GM19438 (cell line): Measurements from ENCODE around the gene SLCO3A1.
"Not testable (repeated sequence)": the region's sequence is repeated elsewhere in the genome, so short reads cannot be mapped to it uniquely, and the experiment has no call there.

ENCODE experiments used
- ATAC-seq: cut with Tn5 transposase; IDR thresholded peaks from one replicate; pipeline ENCODE4 v1.9.1; 2021; ENCODE audit warnings: low read depth; ENCODE audit not compliant: unreplicated experiment

The SLCO3A1 gene

DNA sequence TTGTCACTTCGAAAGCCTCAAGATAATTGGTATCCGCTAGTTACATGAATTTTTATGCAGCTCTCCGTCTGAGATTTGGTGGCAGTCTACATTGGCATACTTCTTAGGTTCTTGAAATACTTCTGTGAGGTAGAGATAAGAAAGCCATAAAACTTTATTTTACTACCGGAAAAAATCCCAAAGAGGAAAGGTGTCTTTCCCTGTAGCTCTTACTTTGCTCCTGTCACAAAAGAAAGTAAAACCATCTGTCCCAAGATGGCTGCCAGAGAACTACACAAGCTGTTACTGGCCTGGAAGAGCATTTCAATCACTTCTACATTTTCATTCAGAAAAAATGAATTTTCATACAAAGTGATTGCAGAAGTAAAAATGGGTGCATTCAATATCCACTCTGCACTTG lies 325.4 kb downstream of the SLCO3A1 start:
- no peak for ATAC-seq

DNA sequence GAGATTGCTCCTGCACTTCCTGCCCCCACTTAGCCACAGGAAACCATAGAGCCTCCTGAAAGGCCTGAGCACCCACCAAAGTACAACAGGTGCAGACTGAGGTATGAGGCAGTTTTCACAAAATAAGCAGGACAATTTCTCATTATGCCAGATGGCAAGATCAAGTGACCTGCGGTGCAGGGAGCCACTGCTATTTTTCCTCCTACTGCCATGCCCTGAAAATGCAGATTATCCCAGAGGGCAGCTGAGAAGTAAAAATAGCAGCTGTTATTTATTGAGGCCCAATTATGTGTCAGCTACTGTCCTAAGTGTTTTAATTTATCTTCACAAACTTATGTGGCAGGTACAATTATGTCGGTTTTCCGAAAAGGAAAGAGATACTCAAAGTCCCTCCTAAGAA lies 330.6 kb downstream of the SLCO3A1 start:
- ATAC-seq: no peak

DNA sequence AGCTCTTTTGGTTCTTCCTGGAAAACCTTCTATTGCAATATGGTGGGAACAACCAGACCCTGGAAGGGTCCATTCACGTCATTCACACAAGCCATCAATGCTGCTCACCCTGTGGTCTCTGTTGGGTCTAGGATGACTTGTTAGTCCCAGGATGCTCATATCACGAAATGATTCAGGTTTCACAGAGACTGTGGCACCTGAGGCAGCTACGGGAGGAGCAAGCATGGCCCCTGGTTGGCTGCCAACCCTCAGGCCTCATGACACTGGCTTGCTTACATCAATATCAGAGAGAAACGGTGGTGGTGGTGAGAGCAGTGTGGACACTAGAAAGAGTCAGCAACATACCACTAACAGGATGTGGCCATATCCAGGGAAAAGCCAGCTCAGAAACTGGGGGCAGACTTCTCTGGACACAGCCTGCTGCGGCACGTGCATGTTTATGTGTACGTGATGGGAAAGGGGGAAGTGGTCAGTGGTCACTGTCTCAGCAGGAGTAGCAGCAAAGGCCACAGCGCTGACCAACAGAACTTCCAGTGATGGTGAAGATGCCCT lies 331.2 kb downstream of the SLCO3A1 start:
- ATAC-seq: no peak

DNA sequence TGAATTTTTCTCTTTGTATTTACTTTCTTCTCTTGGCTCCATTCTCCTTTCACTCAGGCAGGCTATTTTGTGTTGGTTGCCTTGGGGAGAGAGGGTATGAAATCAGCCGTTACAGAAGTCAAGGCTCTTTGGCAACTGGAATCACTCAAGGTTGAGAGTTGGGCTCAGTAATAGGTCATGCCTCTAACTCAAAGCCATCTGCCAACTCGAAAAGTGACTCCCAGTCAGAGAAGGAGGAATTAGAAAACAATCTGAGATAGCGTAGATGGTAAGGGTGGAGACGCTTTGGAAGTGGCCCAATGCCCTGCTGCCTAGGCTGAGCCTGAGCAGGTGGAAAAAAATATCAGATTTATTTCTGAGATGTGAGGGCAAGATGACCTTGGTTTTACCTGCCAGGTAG lies 334.5 kb downstream of the SLCO3A1 start:
- no peak for ATAC-seq

DNA sequence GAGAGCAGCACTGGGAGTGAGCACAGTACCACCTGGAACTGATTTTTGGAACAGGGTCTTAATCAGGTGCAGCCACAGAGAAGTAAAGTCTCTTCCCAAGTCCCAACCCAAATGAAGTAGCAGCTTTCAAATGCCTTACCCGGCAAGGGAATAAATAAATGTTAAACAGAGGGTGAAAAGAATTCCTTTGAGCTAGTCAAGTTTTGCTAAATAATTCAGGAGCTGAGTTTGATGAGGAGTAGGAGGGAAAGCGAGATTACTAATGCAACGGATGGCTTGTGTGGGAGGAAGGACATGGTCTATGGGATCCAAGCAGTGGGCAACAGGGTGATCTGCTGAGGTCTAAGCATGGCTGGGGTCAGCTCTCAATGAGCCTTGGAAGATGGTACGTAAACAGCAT lies 335.7 kb downstream of the SLCO3A1 start:
- no peak for ATAC-seq

DNA sequence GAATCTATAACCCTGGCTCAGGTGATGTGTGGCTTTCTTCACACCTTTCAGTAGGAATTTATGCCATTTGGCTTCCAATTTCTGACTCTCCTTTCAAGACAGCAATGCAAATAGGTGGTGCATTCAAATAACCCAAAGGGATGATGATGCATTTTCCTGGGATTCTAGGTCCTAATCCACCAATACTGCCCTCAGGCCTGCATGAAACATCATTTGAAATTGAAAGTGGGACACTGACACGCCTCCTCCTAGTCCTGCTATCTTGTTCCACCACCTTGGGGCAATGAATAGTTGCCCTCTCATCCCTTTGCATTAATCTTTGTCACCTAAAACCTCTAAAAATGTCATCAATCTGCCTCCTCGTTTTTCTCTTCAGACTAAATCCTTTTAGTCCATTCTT lies 341.7 kb downstream of the SLCO3A1 start:
- no peak for ATAC-seq

DNA sequence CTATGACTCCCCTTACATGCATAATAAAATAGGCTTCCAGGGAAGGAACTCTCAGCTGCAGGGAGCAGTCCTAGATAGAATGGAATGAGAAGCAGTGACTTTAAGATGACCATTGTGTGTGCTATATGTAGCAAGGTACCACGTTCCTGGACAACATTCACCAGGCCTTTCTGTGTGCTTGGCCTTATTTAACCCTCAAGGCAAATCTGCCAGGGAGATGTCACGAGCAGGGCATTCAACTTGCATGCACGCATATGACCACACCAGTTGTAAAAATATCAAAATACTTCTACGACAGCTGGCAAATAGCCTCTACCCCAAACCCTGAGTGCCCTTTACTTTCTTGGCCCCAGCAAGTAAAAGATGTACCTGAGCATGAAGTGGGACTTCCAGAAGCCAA lies 342.8 kb downstream of the SLCO3A1 start:
- ATAC-seq: no peak

DNA sequence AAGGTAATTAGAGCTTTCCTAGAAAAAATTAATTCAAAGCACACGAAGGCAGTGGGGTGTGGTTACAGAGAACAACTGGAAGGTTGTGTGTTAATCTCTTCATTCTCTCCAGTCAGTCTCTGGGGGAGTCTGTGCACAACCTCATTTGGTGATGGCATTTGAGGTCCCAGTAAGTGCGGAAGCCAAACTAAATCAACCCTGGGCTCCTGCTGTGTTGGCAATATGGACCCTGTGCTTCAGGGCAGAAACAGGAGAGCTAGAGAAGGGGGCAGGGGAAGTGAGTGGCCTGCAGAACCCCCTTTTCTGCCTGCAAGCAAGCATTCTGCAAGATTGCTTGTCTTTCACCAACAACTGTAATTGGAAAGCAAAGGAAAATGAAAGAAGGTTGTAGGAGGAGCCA lies 344.2 kb downstream of the SLCO3A1 start:
- no peak for ATAC-seq

DNA sequence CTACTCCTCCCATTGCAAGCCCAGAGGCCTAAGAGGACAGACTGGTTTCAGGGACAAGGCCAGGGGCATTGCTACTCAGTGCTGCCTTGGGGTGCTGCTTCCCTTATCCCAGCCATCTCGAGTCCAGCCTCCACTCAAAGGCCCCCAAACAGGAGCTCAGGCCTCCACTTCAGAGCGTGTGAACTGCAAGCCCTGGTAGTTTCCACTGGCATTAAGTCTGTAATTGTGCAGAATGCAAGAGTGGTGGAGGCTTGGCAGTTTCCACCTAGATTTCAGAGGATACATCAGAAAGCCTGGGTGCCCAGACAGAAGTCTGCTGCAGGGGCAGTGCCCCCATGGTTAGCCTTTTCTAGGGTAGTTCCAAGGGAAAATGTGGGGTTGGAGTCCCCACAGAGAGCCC lies 347.4 kb downstream of the SLCO3A1 start:
- no peak for ATAC-seq

DNA sequence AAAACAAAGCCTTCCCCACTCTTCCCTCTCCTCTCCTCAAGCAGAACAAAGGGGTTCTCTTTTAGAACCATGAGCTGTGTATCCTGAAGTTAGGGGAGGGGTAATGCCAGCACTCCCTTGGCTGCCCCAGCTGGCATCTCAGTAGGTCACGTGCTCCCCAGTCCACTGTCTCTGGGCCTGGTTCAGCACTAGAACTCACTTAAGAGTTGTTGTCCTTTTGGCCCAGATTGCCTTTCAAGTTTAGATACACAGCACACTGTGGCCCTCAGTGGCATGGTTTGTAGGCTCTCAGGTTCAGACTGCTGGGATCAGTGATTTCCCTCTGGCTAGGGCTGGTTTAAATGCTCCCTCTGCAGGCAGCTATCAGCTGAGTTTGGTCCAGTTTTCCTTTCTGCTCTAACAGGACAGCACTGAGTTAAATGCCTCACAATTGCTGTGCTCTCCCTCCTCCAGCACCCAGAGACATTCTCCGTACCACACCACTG lies 351.8 kb downstream of the SLCO3A1 start:
- no peak for ATAC-seq

DNA sequence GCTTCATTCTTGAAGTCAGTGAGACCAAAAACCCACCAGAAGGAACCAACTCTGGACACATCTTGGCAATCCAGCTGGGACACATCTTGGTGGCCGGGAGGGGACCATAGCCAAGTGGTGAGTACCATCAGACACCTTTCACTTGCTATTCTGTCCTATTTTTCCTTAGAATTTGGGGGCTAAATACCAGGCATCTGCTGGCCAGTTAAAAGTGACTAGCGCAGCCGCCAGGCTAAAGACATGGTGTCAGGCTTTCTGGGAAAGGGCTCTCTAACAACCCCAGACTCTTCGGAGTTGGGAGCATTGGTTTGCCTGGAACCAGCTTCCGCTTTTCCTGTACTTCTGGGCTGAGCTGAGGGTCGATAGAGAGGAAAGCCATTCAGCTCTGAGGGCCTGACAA lies 354.1 kb downstream of the SLCO3A1 start:
- not testable (repeated sequence) for ATAC-seq
